K562 (cell line): ENCODE data around the gene HBQ1. TPM values are rescaled to one million over a fixed set of nuclear protein-coding genes. Genes with fewer than 3 reads are reported as not detected.

Experiments
- BRD9 ChIP-seq: fragments of 450-650 bp; IDR thresholded peaks from 2 replicates; pipeline ENCODE4 v1.6.1; 2018; ENCODE audit warnings: low read depth; ENCODE audit not compliant: partially characterized antibody
- CEBPG ChIP-seq, 3 experiments: fragments of 200-800 bp in 1 of 3; sonication (Bioruptor generic) in 1 of 3; sonication (generic) in 1 of 3; formaldehyde crosslinking in 1 of 3; IDR thresholded peaks in 2 of 3; conservative IDR thresholded peaks in 1 of 3; 2 replicates each; pipeline versions ENCODE4 v1.6.1 to v1.8.0; 2016 to 2022; ENCODE audit warnings: missing compliant biosample characterization in 2 of 3, missing genetic modification characterization in 2 of 3, mild to moderate bottlenecking in 1 of 3, missing genetic modification reagents in 1 of 3
- CHD1 ChIP-seq: fragments of 200-600 bp; sonication (generic); IDR thresholded peaks from one replicate; pipeline ENCODE4 v1.6.1; 2012; ENCODE audit warnings: mild to moderate bottlenecking, moderate library complexity, low read length, inconsistent platforms
- COPS2 ChIP-seq: fragments of 450-650 bp; conservative IDR thresholded peaks from 2 replicates; pipeline ENCODE4 v1.6.1; 2016; ENCODE audit warnings: mild to moderate bottlenecking, moderate library complexity
- HDAC6 ChIP-seq: IDR thresholded peaks from 2 replicates; pipeline ENCODE4 v1.6.1; 2012; ENCODE audit warnings: low read depth, mild to moderate bottlenecking, control low read depth, inconsistent platforms, low read length, moderate library complexity
- NCOA1 ChIP-seq: fragments of 450-650 bp; IDR thresholded peaks from 2 replicates; pipeline ENCODE4 v1.6.1; 2016; ENCODE audit warnings: low read depth
- POLR2A ChIP-seq: fragments of 450-650 bp; conservative IDR thresholded peaks from 2 replicates; pipeline ENCODE4 v1.6.1; 2016
- POLR2AphosphoS5 ChIP-seq: IDR thresholded peaks from 2 replicates; pipeline ENCODE4 v1.6.1; 2011; ENCODE audit warnings: mild to moderate bottlenecking, low read depth, low read length, moderate library complexity; ENCODE audit not compliant: control insufficient read depth, insufficient read depth
- polyA plus RNA-seq, 8 experiments: library from polyadenylated mRNA; depleted of rRNA in 4 of 8; stranded (reverse) in 5 of 8; unstranded in 3 of 8; fragments of >200 nt; fragmentation: Nextera tagmentation in 2 of 8; fragmentation: Illumina TruSeq in 1 of 8; extraction: Ambion mirVana in 2 of 8; extraction: Trizol in 1 of 8; gene quantifications; 2 replicates each; pipeline versions ENCODE4 v1.2.1 to v1.2.3, GENCODE V29; 2011 to 2014; ENCODE audit warnings: inconsistent platforms in 1 of 8, missing spikeins in 1 of 8
- total RNA-seq, 7 experiments: library from RNA; depleted of rRNA in 6 of 7; stranded (reverse); fragments of >200 nt in 6 of 7; fragmentation: Illumina TruSeq in 2 of 7; extraction: Trizol in 2 of 7; gene quantifications; 2 replicates each; pipeline versions ENCODE4 v1.2.1 to v1.2.3, GENCODE V29; 2011 to 2021; ENCODE audit warnings: low replicate concordance in 1 of 7
- TF ChIP-seq, protein P1 (sequence below), 2 experiments: fragments of 450-650 bp; IDR thresholded peaks; 2 replicates each; pipeline ENCODE4 v1.6.1; 2016; ENCODE audit warnings: mild to moderate bottlenecking in 2 of 2, borderline replicate concordance in 1 of 2, low read depth in 1 of 2, moderate library complexity in 1 of 2
- TF ChIP-seq, protein P2 (sequence below): IDR thresholded peaks from 3 replicates; pipeline ENCODE4 v1.6.1; 2011; ENCODE audit warnings: borderline replicate concordance, mild to moderate bottlenecking, moderate library complexity; ENCODE audit not compliant: insufficient read length; ENCODE audit errors: extremely low read depth
- TF ChIP-seq, protein P3 (sequence below): sonication (generic); formaldehyde crosslinking; IDR thresholded peaks from 2 replicates; pipeline ENCODE4 v1.4.0; 2020; ENCODE audit warnings: mild to moderate bottlenecking, missing genetic modification reagents

The HBQ1 gene
- total and polyA plus RNA-seq, 9 of the 15 experiments (the other 6 are each of a cell fraction or from before 2014, with no cell fraction given): 2.3 to 190 (median 19.8) TPM

DNA sequence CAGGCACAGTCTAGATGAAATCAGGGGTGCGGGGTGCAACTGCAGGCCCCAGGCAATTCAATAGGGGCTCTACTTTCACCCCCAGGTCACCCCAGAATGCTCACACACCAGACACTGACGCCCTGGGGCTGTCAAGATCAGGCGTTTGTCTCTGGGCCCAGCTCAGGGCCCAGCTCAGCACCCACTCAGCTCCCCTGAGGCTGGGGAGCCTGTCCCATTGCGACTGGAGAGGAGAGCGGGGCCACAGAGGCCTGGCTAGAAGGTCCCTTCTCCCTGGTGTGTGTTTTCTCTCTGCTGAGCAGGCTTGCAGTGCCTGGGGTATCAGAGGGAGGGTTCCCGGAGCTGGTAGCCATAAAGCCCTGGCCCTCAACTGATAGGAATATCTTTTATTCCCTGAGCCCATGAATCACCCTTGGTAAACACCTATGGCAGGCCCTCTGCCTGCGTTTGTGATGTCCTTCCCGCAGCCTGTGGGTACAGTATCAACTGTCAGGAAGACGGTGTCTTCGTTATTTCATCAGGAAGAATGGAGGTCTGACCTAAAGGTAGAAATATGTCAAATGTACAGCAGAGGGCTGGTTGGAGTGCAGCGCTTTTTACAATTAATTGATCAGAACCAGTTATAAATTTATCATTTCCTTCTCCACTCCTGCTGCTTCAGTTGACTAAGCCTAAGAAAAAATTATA, 2.1 kb upstream of the HBQ1 start (continued):
- TF ChIP-seq, protein P1, sequence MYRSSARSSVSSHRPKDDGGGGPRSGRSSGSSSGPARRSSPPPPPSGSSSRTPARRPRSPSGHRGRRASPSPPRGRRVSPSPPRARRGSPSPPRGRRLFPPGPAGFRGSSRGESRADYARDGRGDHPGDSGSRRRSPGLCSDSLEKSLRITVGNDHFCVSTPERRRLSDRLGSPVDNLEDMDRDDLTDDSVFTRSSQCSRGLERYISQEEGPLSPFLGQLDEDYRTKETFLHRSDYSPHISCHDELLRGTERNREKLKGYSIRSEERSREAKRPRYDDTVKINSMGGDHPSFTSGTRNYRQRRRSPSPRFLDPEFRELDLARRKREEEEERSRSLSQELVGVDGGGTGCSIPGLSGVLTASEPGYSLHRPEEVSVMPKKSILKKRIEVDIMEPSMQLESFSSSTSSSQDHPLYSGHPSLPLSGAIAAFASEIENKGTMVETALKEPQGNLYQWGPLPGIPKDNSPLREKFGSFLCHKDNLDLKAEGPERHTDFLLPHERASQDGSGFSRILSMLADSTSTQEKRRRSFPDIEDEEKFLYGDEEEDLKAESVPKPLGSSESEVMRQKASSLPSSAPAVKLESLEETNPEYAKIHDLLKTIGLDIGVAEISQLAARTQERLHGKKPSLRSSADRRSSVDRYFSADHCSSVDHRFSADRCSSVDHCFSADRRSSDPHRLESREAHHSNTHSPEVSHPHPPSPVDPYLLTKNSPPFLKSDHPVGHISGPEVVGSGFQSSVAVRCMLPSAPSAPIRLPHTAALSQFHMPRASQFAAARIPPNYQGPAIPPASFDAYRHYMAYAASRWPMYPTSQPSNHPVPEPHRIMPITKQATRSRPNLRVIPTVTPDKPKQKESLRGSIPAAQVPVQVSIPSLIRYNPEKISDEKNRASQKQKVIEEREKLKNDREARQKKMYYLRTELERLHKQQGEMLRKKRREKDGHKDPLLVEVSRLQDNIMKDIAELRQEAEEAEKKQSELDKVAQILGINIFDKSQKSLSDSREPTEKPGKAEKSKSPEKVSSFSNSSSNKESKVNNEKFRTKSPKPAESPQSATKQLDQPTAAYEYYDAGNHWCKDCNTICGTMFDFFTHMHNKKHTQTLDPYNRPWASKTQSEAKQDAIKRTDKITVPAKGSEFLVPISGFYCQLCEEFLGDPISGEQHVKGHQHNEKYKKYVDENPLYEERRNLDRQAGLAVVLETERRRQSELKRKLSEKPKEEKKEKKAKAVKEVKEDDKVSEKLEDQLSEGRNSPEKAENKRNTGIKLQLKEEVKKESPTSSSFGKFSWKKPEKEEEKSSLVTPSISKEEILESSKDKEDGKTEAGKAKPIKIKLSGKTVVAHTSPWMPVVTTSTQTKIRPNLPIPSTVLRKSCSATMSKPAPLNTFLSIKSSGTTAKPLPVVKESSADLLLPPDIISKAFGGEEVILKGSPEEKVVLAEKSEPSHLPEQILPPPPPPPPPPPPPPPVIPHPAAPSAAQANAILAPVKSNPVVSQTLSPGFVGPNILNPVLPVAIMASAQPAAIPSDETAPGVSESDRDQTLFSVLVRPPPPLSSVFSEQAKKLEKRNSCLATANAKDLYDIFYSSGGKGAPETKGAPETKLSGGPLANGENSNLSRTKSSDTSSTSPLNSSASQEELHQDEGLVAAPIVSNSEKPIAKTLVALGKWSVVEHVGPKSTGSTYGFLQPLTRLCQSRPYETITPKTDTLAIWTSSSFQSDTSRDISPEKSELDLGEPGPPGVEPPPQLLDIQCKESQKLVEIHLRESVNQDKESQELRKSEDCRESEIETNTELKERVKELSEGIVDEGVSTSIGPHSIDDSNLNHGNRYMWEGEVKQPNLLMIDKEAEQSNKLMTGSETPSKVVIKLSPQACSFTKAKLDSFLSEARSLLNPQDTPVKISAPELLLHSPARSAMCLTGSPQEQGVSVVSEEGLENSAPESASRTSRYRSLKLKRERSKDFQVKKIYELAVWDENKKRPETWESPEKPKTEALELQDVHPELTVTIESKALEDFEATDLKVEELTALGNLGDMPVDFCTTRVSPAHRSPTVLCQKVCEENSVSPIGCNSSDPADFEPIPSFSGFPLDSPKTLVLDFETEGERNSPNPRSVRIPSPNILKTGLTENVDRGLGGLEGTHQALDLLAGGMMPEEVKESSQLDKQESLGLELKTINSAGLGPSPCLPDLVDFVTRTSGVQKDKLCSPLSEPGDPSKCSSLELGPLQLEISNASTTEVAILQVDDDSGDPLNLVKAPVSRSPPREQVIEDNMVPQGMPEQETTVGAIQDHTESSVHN (IDR thresholded peaks at IDR 0.05; ENCODE audit: borderline replicate concordance in 1 of 2, low read depth in 1 of 2): no peak
- TF ChIP-seq, protein P2, sequence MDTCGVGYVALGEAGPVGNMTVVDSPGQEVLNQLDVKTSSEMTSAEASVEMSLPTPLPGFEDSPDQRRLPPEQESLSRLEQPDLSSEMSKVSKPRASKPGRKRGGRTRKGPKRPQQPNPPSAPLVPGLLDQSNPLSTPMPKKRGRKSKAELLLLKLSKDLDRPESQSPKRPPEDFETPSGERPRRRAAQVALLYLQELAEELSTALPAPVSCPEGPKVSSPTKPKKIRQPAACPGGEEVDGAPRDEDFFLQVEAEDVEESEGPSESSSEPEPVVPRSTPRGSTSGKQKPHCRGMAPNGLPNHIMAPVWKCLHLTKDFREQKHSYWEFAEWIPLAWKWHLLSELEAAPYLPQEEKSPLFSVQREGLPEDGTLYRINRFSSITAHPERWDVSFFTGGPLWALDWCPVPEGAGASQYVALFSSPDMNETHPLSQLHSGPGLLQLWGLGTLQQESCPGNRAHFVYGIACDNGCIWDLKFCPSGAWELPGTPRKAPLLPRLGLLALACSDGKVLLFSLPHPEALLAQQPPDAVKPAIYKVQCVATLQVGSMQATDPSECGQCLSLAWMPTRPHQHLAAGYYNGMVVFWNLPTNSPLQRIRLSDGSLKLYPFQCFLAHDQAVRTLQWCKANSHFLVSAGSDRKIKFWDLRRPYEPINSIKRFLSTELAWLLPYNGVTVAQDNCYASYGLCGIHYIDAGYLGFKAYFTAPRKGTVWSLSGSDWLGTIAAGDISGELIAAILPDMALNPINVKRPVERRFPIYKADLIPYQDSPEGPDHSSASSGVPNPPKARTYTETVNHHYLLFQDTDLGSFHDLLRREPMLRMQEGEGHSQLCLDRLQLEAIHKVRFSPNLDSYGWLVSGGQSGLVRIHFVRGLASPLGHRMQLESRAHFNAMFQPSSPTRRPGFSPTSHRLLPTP: no peak
- peak; percentile 21; the same call in 1 of the 2 replicates for TF ChIP-seq POLR2AphosphoS5
- TF ChIP-seq NCOA1: no peak
- peak; percentile 54 for TF ChIP-seq POLR2A
- TF ChIP-seq, protein P3, sequence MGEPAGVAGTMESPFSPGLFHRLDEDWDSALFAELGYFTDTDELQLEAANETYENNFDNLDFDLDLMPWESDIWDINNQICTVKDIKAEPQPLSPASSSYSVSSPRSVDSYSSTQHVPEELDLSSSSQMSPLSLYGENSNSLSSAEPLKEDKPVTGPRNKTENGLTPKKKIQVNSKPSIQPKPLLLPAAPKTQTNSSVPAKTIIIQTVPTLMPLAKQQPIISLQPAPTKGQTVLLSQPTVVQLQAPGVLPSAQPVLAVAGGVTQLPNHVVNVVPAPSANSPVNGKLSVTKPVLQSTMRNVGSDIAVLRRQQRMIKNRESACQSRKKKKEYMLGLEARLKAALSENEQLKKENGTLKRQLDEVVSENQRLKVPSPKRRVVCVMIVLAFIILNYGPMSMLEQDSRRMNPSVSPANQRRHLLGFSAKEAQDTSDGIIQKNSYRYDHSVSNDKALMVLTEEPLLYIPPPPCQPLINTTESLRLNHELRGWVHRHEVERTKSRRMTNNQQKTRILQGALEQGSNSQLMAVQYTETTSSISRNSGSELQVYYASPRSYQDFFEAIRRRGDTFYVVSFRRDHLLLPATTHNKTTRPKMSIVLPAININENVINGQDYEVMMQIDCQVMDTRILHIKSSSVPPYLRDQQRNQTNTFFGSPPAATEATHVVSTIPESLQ (CRISPR knock-in tag): no peak
- TF ChIP-seq HDAC6: no peak
- TF ChIP-seq CEBPG (CRISPR knock-in tag; IDR thresholded peaks at IDR 0.05): peak; percentile 52; the same call in 1 of the 2 replicates
- no peak for TF ChIP-seq CEBPG (tag; conservative IDR thresholded peaks at IDR 0.05 in 1 of 2, IDR thresholded peaks at IDR 0.05 in 1 of 2)
- peak; percentile 82 for TF ChIP-seq CHD1
- TF ChIP-seq COPS2: no peak
- no peak for TF ChIP-seq BRD9
